Hematopoietic multipotent progenitor cell (in vitro differentiated cells): ENCODE measurements around the gene TVP23A. TPM values are rescaled to one million over a fixed set of nuclear protein-coding genes. Genes with fewer than 3 reads are reported as not detected.
A peak's percentile ranks its signal among the peaks of the same experiment; 100 is the strongest.

Experiments
- DNase-seq, 3 donors: peaks; one replicate each; pipeline ENCODE4 v3.0.0-alpha.2; 2011 to 2015; ENCODE audit warnings: low read depth in 2 of 3, low spot score in 2 of 3
- total RNA-seq: library from RNA; depleted of rRNA; stranded (reverse); fragments of >200 nt; gene quantifications from one replicate; pipeline ENCODE4 v1.2.3, GENCODE V29; 2012

The TVP23A gene
- total RNA-seq, result 4.0 TPM

DNA sequence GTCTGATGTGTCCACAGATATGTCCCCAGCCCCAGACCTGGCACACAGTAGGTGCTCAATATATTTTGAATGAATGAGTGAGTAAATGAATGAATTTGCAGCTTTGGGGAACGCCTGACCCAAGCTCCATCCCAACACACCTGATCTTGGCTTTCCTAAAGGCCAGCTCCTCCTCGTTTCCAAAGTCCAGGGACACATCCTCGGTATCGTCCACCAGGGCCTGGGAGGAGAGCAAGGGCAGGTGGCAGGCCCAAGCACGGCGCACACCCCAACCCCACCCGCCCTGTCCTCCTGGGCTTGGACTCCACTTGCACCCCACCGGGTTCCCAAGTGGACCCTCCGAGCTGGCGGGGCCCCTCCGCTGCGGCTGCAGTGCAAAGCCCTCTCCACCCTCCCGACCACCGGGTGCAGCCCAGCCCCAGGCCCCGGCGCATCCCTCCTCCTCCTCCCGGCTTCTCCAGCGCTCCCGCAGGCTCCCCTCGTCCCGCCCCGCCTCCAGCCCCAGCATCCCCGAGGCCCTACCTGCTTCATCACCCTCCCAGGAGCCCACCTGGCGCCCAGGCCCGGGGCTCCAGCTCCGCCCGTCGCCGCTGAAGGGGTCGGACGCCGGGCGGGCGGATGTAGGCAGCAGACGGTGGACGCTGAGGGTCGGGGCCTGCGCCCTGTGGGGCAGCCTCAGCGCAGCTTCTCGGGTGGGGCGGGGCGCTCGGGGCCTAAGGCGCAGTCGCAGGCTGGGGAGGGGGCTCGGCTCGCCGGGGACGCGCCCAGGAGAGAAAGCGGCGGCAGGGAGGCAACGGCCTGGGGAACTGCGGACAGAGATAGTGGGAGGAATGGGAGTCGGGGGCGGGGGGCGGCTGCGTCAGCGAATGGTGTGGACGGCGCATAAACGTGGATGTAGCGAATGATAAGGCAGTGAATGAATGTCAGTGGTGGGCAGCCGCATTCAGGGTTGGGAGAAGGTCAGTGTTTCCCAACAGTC, at the start of gene TVP23A:
TVP23A (minus strand) TSS at position 832 of the 979 bp plus-strand sequence; CDS start at position 531, 301 bp downstream.
- no peak for DNase-seq

DNA sequence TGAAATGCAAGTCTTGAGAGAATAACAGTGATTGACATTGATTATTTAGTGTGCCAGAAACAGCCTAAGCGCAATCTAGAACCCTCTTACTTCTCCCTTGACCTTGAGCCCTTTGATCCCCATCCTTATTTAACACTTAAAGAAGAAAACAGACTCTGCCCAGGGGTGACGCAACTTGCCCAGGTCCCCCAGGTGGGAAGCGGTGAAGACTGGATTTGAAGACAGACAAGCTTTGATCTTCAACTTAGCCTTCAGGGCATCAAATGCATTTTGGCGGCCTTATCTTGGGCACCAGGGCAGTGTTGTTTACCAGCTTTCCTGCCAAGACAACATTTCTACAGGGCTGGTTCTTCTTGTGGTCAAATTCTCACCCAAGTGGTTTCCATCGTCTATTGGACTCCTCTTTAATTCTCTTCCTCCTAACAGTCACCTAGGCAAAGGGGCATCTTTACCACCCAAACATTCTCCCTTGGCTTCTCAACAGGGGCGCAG, 49.6 kb upstream of the TVP23A start:
- no peak for DNase-seq

DNA sequence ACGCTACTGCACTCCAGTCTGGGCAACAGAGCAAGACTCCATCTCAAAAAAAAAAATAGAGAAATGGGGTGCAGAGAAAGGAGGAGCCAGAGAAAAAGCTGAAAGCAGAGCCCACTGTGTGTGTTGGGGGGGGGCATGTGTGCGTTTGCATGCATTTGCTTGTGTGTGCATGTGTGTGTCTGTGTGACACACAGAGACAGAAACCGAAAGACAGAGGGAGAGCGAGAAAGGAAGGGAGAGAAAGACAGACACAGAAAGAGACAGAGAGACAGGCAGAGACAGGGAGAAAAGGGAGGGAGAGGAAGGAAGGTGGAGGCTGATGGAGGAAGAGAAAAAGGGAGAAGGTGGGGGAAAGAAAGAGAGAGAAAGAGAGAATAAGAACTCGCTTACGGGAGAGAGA, 48.6 kb upstream of the TVP23A start:
- no peak for DNase-seq

DNA sequence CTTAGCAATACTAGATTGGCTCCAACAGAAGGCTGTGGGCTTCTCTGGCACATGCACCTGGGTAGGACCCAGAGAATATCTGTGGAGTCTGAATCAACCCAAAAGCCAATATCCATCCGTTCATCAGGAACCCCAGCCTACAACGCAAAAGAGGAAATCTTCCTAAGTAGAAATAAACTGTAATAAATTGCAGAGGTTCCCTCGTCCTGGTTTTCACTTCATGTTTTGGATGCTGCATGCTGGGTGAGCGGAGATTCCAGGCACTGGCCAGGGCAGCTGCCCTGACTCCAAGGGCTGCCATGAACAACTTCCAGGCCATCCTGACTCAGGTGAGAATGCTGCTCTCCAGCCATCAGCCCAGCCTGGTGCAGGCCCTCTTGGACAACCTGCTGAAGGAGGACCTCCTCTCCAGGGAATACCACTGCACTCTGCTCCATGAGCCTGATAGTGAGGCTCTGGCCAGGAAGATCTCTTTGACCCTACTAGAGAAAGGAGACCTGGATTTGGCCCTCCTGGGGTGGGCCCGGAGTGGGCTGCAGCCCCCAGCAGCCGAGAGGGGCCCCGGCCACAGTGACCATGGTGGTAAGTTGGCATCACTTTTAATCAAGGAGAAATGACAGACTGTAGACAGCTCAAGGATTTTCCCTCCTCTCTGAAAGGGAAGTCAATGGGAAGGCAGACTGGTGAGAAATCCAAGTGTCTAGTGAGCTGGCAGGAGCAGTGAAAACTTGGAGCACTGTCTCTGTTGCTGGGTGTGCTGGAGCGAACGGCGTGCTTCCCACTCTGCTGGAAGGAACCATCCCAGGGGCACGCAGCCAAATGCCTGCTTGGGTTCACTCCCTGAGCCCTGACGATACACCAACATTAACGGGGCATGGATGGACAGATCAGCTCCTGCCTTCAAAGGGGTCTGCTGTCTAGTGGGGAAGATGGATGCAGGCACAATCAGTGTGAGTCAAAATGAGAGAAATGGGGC, 47.7 kb upstream of the TVP23A start:
- DNase-seq, result no peak

DNA sequence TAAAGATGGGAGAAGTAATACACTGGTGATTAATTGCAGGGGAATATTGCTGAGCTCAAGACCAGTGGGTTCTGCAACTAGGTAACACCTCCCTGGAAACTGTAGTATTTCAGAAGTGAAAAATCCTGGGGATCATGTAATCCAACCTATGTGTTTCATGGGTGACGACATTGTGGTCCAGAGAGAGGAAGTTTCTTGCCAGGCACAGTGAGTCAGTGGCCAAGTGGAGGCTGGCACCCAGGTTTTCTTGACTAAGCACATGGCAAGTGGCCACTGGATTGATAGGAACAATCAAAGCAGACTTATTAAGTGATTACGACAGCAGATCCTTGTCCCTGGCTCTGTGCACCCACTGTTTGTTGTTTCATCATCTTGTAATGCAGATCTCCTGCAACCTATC, 43.8 kb upstream of the TVP23A start:
- DNase-seq, result peak in 2 of 3 donors; percentile 55 to 63

DNA sequence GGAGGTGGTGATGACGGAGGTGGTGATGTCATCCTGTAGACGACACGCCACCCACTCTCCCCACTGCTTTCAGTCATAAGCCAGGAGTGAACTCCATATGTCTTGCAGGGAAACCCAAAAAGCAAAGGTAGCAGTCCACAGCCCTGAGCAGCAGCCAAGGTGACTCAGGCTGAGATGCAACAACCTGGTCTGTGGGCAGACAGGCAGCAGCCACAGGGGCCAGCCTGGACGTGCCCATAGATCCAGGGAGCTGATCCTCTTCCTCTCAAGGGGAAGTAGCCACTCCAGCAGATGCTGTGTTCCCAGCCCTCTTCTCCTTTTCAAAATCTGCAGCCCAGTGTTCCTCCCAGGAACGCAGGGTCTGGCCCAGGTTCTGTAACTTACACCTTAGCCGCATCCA, 41.1 kb upstream of the TVP23A start:
- DNase-seq, result no peak

DNA sequence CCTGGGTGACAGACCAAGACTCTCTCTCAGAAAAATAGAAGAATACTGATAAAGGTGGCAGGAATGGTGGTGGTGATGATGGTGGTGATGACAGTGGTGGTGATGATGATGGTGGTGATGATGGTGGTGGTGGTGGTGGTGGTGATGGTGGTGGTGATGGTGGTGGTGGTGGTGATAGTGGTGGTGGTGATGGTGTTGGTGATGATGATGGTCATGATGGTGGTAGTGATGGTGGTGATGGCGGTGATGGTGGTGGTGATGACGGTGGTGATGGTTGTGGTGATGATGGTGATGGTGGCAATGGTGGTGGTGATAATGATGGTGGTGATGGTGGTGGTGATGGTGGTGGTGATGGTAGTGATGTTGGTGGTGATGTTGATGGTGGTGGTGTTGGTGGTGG, 40.4 kb upstream of the TVP23A start:
- DNase-seq, result no peak

DNA sequence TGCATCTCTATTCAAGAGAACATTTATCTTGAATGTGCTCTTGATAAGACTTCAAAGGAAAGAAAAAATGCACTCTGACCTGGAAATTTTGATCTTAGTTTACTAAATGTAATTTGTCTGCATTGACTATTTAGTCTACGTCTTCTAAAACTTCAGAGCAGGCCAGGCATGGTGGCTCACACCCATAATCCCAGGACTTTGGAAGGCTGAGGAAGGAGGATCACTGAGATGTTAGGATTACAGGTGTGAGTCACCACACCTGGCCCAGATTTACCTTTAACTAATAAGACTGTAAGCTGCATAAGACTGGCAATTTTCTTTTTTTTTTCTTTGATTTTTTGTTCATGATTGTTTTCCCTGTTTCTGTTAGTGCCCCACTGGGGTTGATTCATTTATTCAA, 39.6 kb upstream of the TVP23A start:
- DNase-seq, result no peak

DNA sequence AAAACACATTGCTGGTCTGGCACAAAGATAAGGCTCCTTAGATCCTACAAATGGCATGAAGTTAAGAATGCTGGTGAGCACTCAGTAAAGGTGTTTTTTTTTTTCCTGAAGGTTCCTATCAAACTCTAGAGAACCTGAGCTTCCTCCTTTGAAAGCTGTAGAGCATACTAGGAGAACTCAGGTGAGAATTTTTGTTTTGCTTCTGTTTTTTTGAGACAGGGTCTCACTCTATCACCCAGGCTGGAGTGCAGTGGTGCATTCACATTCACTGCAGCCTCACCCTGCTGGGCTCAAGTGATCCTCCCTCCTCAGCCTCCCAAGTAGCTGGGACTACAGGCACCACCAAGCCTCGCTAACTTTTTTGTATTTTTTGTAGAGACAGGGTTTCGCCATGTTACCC, 37.4 kb upstream of the TVP23A start:
- no peak for DNase-seq

DNA sequence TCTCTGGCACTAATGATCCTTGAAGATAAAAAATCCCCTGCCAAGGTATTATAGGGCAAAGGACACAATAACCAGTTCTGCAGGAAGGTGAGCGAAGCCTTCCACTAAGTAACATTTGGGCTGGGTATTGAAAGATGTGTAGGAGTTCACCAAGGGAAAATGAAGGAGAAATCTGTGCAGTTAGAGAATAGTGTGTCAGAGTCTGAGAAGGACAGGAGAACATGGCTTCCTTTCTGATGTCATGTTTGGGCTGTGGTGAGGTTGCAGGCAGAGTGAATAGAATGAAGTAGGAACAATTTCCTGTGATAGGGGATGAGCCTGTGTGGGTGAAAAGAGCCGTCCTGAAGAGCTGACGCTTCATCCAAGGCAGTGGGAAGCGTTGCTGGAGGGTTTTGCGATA, 34.4 kb upstream of the TVP23A start:
- DNase-seq, result no peak

DNA sequence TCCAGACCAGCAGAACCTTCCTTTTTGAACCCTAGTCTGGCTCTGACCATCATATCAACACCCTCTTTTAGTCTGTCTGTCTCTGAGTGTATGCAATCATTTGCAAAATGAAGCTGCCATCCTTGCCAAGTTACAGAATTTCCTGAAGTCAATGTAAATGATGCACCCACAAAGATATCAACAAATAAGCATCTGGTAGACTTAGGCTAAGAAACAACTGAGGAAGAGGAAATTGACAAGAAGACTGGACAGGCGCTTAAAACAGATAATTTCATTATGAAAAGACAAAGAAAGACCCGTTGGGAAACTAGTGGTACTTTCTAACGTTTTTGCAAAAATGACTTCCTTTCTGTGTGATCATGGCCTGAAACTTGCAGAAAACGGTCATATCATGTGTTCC, 33.7 kb upstream of the TVP23A start:
- no peak for DNase-seq

DNA sequence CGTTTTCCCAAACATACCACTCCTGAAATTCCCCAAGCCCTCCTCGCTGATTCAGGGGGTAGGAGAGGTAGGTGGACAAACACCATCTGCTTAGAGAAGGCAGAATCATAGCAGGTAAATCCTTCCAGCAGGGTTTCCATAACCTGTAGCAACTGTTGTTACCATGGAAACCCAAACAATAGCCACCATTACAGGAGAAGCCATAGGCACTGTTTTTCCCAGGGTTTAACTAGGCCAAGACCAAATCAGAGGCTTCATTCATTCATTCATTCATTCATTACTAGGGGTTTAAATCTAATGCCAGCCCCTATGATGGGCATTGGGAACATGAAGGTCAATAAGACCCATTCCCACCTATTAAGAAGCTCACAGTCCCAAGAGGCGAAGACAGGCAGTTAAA, 32.9 kb upstream of the TVP23A start:
- DNase-seq, result no peak

DNA sequence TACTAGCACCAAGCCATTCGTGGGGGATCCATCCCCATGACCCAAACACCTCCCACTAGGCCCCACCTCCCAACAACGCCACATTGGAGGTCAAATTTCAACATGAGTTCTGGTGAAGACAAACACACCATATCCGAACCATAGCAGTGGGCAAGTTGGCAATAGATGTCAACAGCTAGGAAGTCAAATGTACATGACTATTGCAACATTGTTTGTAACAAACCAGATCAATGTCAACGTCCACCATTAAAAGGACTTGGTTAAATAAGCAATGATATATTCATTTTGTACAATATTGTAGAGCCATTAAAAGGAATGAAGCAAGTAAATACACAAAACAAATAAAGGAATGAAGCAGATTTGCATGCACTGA, 31.9 kb upstream of the TVP23A start:
- DNase-seq, result no peak

DNA sequence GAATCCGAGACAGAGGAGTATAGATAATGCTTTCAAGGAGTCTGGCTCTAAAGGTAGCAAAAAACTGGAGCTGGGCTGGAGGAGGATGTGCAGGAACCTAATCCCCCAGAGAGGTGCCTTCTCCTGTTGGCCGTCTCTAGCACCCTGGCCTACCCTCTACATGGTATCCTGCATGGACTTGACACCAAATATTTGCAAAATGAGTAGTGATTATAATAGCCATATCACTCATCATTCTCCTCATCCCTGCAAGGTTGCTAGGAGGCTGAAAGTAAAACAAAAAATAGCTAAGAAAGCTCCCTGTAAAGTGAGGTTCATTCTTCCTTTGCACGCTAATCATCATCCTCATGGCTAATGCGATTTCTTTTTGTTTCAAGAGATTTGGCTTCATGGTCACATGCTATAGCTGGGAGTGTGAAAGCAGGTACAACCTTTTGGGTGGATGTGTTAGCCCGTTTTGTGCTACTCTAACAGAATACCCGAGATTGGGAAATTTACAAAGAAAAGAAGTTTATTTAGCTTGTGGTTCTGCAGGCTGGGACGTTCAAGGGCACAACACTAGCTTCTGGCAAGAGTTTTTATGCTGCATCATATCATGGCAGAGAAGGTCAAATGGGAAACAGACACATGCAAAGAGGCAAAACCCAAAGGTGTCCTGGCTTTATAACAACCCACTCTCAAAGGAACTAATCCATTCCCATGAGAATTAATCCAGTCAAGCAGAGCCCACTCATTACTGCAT, 31.3 kb upstream of the TVP23A start:
- DNase-seq, result no peak

DNA sequence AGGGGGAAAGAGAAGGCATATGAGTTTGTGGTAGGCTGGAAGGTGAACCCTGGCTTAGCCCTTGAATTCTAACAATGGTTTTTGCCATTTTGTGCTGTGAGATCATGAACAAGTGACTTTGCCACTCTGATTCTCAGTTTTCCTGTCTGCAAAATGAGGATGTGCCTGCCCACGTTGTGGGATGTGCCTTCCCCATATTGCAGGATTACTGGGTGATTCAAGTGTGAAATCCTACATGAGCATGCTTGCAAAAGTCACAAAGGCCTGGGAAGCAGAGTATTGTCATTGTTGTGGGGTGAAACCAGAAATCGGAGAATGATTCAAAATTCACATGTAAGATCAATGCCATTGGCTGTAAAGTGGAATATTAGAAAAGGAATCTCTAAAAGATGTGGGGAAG, 28.6 kb upstream of the TVP23A start:
- DNase-seq, result no peak

DNA sequence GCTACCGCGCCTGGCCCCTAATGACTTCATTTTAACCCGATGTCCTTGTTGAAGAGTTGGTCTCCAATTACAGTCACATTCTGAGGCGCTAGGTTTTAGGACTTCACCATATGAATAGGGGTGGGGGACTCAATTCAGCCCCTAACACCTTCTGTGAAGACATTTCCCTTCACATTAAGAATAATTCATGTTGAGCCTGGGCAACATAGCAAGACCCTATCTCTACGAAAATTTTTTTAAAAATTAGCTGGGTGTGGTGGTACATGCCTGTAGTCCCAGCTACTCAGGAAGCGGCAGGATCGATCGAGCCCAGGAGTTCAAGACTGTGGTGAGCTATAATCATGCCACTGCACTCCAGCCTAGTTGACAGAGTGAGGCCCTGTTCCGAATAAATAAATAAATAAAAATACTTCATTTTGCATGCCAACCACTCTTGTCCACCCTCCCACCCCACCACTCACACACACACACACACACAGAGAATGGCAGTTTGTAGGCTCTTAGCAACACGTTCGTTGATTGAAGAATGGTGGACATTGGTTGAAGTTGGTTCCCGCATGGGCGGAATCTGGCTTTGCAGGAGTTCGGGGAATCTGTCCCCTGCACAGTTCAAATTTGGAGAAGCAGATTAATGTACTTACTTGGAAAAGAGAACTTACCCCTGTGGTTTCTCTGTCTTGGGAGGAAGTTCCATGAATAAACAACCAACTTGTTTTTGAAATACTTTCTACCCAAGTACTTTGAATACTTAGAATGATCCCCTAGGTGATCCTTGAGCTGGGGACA, 27.8 kb upstream of the TVP23A start:
- peak in 1 of 3 donors; percentile 49 for DNase-seq

DNA sequence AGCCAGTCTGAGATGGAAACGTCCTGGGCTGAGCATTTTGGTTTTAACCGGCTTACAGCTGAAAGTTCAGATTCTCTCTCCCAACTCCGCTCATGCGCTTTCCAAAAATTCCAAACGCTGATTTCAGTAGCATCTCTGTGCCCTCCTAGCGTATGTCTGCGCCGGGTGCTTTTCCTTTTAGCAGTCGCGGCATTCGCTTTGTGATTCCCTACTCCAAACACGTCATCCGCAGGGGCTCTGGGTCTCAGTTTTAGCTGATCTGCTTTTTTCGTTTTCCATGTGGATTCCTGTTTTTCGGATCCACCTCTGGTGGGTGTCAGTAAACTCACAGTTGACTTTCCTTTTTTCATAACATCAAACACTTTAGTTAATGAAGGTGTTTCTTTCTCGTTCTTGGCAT, 22.1 kb upstream of the TVP23A start:
- no peak for DNase-seq

DNA sequence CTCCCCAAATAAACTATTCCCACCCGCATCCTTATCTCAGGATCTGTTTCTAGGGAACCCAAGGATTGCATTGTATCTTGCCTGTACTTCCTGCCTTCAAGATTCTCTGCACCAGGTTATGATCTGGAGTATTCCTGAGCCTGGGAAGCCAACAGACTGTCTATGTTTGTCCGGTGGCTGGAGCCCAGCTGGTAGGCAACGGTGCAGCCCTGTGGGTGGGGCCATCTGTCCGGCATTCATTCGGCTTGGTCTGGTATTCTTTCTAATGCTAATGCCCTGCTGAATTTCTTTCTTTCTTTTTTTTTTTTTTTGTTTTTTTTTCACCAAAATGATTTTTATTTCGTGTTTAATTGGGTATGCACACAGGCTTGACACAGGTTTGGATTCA, 20.7 kb upstream of the TVP23A start:
- DNase-seq, result no peak

DNA sequence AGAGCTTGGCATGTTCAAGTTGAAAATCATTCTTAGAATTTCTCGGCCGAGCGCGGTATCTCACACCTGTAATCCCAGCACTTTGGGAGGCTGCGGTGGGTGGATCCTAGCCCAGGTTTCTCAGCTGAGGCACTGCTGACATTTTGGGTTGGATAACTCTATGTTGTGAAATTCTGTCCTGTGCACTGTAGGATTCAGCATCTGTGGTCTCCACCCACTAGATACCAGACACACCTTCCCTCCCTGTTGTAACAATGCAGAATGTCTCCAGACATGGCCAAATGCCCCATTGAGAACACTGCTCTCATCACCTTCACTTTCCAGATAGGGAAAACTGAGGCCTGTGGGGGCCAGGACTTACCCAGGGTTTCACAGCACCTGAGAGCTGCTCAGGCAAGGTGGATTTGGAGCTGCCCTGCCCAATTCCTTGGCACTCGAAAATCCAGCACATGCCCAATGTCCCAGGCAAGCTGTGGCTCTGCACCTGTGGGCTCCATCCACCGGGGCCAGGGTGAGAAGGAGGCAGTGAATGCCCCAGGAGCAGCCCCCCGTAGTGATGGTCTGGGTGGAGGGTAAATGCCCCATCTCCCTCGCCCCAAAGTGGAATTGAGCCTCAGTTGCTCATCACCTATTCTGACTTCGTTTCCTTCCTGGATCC, 20.2 kb upstream of the TVP23A start:
- no peak for DNase-seq
